ENCODE measurements around the gene CBY2. TPM values are rescaled to one million over a fixed set of nuclear protein-coding genes. Genes with fewer than 3 reads are reported as not detected.

The CBY2 gene
- total and polyA plus RNA-seq, 10 of the 15 experiments (the other 5 are each of a cell fraction or from before 2014, with no cell fraction given), result 0.08 to 0.64 (median 0.23) TPM; not detected in 6

DNA sequence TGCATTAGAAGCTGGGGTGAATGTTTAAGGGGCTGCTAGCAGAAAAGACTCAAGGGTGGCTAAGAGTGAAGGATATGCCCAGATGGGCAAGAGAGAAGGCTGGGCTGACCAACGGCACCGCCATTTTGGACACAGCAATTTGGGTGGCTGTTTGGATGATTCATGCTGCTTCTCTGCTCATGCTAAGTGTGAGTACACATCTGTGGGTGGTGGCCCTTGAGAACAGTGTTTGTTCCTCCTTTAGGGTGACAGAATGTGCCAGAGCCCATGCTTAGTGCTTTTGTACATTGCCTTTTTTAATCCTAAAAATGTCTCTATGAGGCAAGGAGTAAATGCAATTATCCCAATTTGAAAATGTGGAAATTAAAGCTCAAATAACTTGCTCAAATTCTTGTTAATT, 9.8 kb downstream of the CBY2 start:
- 100% methylated on average over 2 of the region's 2 CpGs for WGBS (ENCODE audit: insufficient coverage, insufficient replicate concordance, low lambda C conversion rate, missing lambda C conversion rate)
- CTCF ChIA-PET, result interaction anchor here (3.8 to 18.9 kb wide), 2 partner anchors 11 to 87 kb away, joined by 21 to 361 read pairs; partner anchors contain the start of gene CBY2

More for the DNA sequence above, 9.8 kb downstream of the CBY2 start:
- Histone ChIP-seq H3K4me2 (ENCODE audit: control insufficient read depth, insufficient read depth) (no peak overlapping the region), H3K4me1 (ENCODE audit: control insufficient read depth, insufficient read depth, low read length) (no peaks in the 10 kb centered on the region), H3K4me3 (no peak overlapping the region), H3K27ac (ENCODE audit: control insufficient read depth, insufficient read depth) (no peak overlapping the region), H3K36me3 (ENCODE audit: control insufficient read depth in 2 of 2, insufficient read depth in 2 of 2, low read length in 1 of 2) (no peaks in the 10 kb centered on the region), H3K9me3 (replicated peaks; ENCODE audit: control insufficient read depth, insufficient read depth, low read length) (no peaks in the 10 kb centered on the region; the same call in 2 of the 3 replicates), H3K27me3 (replicated peaks in 1 of 2; ENCODE audit: control insufficient read depth in 2 of 2, insufficient read depth in 2 of 2, low read length in 1 of 2) (no peaks in the 10 kb centered on the region), H4K20me1 (ENCODE audit: control insufficient read depth, insufficient read depth) (no peaks in the 10 kb centered on the region), H3K79me2 (ENCODE audit: control insufficient read depth, insufficient read depth, low read length) (no peaks in the 10 kb centered on the region), H3K9ac (ENCODE audit: control insufficient read depth, insufficient read depth, low read length) (no peak overlapping the region), H2AFZ (ENCODE audit: control insufficient read depth, low read depth, low read length) (no peak overlapping the region)
- BruUV-seq (replicated peaks), result no TSS peak
- intact Hi-C loops (cut with micrococcal nuclease; ENCODE audit: unreplicated experiment), result no loop called here
- no peak for ATAC-seq
- RAD21 ChIA-PET (ENCODE audit: unreplicated experiment), result interaction anchor here (1.9 kb wide), 1 partner anchor 10 kb away, joined by 6 read pairs; the partner anchor contains the start of gene CBY2
- no peak for DNase-seq (ENCODE audit: low read depth, low spot score)
- TF ChIP-seq JUNB (IDR thresholded peaks at IDR 0.05), result no peak
- no peak for TF ChIP-seq ZNF622 (IDR thresholded peaks at IDR 0.05)
- TF ChIP-seq HCFC1 (IDR thresholded peaks at IDR 0.05; ENCODE audit: low read length), result no peak
- TF ChIP-seq STAT1 (conservative IDR thresholded peaks at IDR 0.05), result no peak
- no peak for TF ChIP-seq SMAD5 (IDR thresholded peaks at IDR 0.05; ENCODE audit: low read depth)
- no peak for TF ChIP-seq FOXK2 (IDR thresholded peaks at IDR 0.05)
- no peak for TF ChIP-seq TARDBP (IDR thresholded peaks at IDR 0.05; ENCODE audit: borderline replicate concordance)
- no peak for TF ChIP-seq NFXL1 (IDR thresholded peaks at IDR 0.05; ENCODE audit: borderline replicate concordance)
- TF ChIP-seq PML (IDR thresholded peaks at IDR 0.05; ENCODE audit: low read length), result no peak
- no peak for TF ChIP-seq TBL1XR1 (IDR thresholded peaks at IDR 0.05; ENCODE audit: low read depth, low read length)
- TF ChIP-seq FOS (IDR thresholded peaks at IDR 0.05; ENCODE audit: borderline replicate concordance, extremely low read depth, insufficient read length), result no peak
- TF ChIP-seq MYB (IDR thresholded peaks at IDR 0.05; ENCODE audit: borderline replicate concordance, low read depth, low read length), result no peak
- no peak for TF ChIP-seq KLF5 (IDR thresholded peaks at IDR 0.05; ENCODE audit: partially characterized antibody)
- TF ChIP-seq SREBF2 (IDR thresholded peaks at IDR 0.05; ENCODE audit: low read length), result no peak
- TF ChIP-seq EGR1 (IDR thresholded peaks at IDR 0.05; ENCODE audit: borderline replicate concordance in 1 of 2, low read depth in 2 of 2, low read length in 2 of 2), result no peak
- TF ChIP-seq, protein P1, sequence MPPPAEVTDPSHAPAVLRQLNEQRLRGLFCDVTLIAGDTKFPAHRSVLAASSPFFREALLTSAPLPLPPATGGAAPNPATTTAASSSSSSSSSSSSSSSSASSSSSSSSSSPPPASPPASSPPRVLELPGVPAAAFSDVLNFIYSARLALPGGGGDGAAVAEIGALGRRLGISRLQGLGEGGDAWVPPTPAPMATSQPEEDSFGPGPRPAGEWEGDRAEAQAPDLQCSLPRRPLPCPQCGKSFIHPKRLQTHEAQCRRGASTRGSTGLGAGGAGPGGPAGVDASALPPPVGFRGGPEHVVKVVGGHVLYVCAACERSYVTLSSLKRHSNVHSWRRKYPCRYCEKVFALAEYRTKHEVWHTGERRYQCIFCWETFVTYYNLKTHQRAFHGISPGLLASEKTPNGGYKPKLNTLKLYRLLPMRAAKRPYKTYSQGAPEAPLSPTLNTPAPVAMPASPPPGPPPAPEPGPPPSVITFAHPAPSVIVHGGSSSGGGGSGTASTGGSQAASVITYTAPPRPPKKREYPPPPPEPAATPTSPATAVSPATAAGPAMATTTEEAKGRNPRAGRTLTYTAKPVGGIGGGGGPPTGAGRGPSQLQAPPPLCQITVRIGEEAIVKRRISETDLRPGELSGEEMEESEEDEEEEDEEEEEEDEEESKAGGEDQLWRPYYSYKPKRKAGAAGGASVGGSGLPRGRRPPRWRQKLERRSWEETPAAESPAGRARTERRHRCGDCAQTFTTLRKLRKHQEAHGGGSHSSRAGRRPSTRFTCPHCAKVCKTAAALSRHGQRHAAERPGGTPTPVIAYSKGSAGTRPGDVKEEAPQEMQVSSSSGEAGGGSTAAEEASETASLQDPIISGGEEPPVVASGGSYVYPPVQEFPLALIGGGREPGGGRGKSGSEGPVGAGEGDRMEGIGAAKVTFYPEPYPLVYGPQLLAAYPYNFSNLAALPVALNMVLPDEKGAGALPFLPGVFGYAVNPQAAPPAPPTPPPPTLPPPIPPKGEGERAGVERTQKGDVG (CRISPR knock-in tag; IDR thresholded peaks at IDR 0.05), result no peak
- TF ChIP-seq, protein P2, sequence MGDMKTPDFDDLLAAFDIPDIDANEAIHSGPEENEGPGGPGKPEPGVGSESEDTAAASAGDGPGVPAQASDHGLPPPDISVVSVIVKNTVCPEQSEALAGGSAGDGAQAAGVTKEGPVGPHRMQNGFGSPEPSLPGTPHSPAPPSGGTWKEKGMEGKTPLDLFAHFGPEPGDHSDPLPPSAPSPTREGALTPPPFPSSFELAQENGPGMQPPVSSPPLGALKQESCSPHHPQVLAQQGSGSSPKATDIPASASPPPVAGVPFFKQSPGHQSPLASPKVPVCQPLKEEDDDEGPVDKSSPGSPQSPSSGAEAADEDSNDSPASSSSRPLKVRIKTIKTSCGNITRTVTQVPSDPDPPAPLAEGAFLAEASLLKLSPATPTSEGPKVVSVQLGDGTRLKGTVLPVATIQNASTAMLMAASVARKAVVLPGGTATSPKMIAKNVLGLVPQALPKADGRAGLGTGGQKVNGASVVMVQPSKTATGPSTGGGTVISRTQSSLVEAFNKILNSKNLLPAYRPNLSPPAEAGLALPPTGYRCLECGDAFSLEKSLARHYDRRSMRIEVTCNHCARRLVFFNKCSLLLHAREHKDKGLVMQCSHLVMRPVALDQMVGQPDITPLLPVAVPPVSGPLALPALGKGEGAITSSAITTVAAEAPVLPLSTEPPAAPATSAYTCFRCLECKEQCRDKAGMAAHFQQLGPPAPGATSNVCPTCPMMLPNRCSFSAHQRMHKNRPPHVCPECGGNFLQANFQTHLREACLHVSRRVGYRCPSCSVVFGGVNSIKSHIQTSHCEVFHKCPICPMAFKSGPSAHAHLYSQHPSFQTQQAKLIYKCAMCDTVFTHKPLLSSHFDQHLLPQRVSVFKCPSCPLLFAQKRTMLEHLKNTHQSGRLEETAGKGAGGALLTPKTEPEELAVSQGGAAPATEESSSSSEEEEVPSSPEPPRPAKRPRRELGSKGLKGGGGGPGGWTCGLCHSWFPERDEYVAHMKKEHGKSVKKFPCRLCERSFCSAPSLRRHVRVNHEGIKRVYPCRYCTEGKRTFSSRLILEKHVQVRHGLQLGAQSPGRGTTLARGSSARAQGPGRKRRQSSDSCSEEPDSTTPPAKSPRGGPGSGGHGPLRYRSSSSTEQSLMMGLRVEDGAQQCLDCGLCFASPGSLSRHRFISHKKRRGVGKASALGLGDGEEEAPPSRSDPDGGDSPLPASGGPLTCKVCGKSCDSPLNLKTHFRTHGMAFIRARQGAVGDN (IDR thresholded peaks at IDR 0.05), result no peak
- TF ChIP-seq POLR2A (IDR thresholded peaks at IDR 0.05; ENCODE audit: low read depth, low read length), result no peak
- SMC1A ChIA-PET (ENCODE audit: uncharacterized antibody, unreplicated experiment), result interaction anchor here (3.3 to 5.1 kb wide), 2 partner anchors 10 to 87 kb away, joined by 24 to 33 read pairs; partner anchors contain the start of gene CBY2
- no peak for FAIRE-seq
- in situ Hi-C loops (cut with MboI), result no loop called here
- POLR2A ChIA-PET, result interaction anchor here (0.6 to 1.4 kb wide), 2 partner anchors 10 to 17 kb away, joined by 3 to 6 read pairs; partner anchors contain the start of gene CBY2

Measured in GM12878 (cell line).